Measurements from ENCODE around the gene UBE2O.

Gene UBE2O

DNA sequence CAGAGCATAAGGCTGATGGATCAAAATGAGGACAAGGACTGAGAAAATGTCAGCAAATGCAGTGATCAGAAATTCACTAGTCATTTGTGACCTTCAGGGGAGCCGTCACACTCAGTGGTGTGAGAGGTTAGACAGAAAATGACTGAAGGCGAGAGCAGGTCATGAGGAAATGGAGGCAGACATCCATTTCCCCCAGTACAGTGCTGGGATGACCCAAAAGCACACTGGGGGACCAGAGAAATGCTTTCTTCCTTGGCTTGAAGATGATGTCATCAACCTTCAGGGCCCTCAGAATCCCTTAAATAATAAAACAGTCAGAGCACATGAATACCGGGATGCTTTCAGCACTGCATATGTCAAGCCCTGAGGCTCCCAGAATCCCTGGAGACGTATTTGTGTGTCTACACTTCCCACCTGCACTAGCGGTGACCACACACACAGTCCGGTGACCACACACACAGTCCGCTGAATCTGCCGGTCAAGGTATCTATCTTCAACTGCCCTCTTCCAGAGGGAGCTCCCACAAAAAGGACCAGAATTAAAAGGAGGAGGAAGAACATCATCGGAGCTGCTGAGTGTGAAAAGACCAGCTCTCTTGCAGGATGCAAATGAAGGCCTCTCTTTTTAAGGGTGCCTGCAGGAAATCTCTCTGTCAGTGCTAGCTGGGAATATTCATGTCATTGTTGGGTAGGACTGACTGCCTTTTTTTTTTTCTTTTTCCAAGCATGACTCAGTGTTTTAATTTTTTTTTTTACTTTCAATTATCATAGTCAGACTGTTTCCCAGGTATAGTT is 8.2 kb downstream of the UBE2O start (continued):
- TF ChIP-seq, protein P1, sequence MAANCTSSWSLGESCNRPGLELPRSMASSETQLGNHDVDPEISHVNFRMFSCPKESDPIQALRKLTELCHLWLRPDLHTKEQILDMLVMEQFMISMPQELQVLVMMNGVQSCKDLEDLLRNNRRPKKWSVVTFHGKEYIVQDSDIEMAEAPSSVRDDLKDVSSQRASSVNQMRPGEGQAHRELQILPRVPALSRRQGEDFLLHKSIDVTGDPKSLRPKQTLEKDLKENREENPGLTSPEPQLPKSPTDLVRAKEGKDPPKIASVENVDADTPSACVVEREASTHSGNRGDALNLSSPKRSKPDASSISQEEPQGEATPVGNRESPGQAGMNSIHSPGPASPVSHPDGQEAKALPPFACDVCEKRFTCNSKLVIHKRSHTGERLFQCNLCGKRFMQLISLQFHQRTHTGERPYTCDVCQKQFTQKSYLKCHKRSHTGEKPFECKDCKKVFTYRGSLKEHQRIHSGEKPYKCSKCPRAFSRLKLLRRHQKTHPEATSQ (tag by site-specific recombination; IDR thresholded peaks at IDR 0.05): no peak
- TF ChIP-seq, protein P2, sequence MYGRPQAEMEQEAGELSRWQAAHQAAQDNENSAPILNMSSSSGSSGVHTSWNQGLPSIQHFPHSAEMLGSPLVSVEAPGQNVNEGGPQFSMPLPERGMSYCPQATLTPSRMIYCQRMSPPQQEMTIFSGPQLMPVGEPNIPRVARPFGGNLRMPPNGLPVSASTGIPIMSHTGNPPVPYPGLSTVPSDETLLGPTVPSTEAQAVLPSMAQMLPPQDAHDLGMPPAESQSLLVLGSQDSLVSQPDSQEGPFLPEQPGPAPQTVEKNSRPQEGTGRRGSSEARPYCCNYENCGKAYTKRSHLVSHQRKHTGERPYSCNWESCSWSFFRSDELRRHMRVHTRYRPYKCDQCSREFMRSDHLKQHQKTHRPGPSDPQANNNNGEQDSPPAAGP (tag by site-specific recombination; IDR thresholded peaks at IDR 0.05): 0 out of 2 replicates have a peak, but pooled peaks have one; percentile 20
- TF ChIP-seq, protein P3, sequence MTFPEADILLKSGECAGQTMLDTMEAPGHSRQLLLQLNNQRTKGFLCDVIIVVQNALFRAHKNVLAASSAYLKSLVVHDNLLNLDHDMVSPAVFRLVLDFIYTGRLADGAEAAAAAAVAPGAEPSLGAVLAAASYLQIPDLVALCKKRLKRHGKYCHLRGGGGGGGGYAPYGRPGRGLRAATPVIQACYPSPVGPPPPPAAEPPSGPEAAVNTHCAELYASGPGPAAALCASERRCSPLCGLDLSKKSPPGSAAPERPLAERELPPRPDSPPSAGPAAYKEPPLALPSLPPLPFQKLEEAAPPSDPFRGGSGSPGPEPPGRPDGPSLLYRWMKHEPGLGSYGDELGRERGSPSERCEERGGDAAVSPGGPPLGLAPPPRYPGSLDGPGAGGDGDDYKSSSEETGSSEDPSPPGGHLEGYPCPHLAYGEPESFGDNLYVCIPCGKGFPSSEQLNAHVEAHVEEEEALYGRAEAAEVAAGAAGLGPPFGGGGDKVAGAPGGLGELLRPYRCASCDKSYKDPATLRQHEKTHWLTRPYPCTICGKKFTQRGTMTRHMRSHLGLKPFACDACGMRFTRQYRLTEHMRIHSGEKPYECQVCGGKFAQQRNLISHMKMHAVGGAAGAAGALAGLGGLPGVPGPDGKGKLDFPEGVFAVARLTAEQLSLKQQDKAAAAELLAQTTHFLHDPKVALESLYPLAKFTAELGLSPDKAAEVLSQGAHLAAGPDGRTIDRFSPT (tag by site-specific recombination; IDR thresholded peaks at IDR 0.05): no peak
- TF ChIP-seq SETDB1 (IDR thresholded peaks at IDR 0.05; ENCODE audit: insufficient read length, low read length): no peak
- no peak for TF ChIP-seq ZNF776 (tag by site-specific recombination; IDR thresholded peaks at IDR 0.05; ENCODE audit: borderline replicate concordance)
- TF ChIP-seq ZNF510 (tag by site-specific recombination; IDR thresholded peaks at IDR 0.05; ENCODE audit: insufficient replicate concordance): no peak
- TF ChIP-seq ZNF529 (tag by site-specific recombination; IDR thresholded peaks at IDR 0.05; ENCODE audit: insufficient replicate concordance): no peak
- TF ChIP-seq ZNF837 (tag by site-specific recombination; IDR thresholded peaks at IDR 0.05): no peak
- no peak for TF ChIP-seq ZNF610 (tag by site-specific recombination; IDR thresholded peaks at IDR 0.05; ENCODE audit: borderline replicate concordance)
- 0 out of 2 replicates have a peak, but pooled peaks have one; percentile 54 for TF ChIP-seq ZEB2 (tag by site-specific recombination; IDR thresholded peaks at IDR 0.05)
- TF ChIP-seq, protein P4, sequence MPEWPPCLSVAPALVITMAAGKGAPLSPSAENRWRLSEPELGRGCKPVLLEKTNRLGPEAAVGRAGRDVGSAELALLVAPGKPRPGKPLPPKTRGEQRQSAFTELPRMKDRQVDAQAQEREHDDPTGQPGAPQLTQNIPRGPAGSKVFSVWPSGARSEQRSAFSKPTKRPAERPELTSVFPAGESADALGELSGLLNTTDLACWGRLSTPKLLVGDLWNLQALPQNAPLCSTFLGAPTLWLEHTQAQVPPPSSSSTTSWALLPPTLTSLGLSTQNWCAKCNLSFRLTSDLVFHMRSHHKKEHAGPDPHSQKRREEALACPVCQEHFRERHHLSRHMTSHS (tag by site-specific recombination; IDR thresholded peaks at IDR 0.05): no peak
- 0 out of 2 replicates have a peak, but pooled peaks have one; percentile 19 for TF ChIP-seq ZBTB17 (tag by site-specific recombination; IDR thresholded peaks at IDR 0.05)
- TF ChIP-seq ZNF558 (tag by site-specific recombination; IDR thresholded peaks at IDR 0.05): no peak
- TF ChIP-seq ZNF174 (tag by site-specific recombination; IDR thresholded peaks at IDR 0.05): no peak
- TF ChIP-seq ZNF37A (tag by site-specific recombination; IDR thresholded peaks at IDR 0.05): no peak
- no peak for TF ChIP-seq OVOL3 (tag by site-specific recombination; IDR thresholded peaks at IDR 0.05)
- no peak for TF ChIP-seq ZNF530 (tag by site-specific recombination; IDR thresholded peaks at IDR 0.05; ENCODE audit: low read depth)
- TF ChIP-seq, protein P5, sequence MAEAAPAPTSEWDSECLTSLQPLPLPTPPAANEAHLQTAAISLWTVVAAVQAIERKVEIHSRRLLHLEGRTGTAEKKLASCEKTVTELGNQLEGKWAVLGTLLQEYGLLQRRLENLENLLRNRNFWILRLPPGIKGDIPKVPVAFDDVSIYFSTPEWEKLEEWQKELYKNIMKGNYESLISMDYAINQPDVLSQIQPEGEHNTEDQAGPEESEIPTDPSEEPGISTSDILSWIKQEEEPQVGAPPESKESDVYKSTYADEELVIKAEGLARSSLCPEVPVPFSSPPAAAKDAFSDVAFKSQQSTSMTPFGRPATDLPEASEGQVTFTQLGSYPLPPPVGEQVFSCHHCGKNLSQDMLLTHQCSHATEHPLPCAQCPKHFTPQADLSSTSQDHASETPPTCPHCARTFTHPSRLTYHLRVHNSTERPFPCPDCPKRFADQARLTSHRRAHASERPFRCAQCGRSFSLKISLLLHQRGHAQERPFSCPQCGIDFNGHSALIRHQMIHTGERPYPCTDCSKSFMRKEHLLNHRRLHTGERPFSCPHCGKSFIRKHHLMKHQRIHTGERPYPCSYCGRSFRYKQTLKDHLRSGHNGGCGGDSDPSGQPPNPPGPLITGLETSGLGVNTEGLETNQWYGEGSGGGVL (tag by site-specific recombination; IDR thresholded peaks at IDR 0.05): no peak
- no peak for TF ChIP-seq ZNF214 (tag by site-specific recombination; IDR thresholded peaks at IDR 0.05; ENCODE audit: borderline replicate concordance)
- no peak for TF ChIP-seq ZNF350 (tag by site-specific recombination; IDR thresholded peaks at IDR 0.05)
- TF ChIP-seq KLF9 (tag by site-specific recombination; IDR thresholded peaks at IDR 0.05; ENCODE audit: low read depth): 0 out of 2 replicates have a peak, but pooled peaks have one; percentile 6
- TF ChIP-seq ZNF211 (tag by site-specific recombination; IDR thresholded peaks at IDR 0.05; ENCODE audit: low read depth): no peak
- TF ChIP-seq, protein P6, sequence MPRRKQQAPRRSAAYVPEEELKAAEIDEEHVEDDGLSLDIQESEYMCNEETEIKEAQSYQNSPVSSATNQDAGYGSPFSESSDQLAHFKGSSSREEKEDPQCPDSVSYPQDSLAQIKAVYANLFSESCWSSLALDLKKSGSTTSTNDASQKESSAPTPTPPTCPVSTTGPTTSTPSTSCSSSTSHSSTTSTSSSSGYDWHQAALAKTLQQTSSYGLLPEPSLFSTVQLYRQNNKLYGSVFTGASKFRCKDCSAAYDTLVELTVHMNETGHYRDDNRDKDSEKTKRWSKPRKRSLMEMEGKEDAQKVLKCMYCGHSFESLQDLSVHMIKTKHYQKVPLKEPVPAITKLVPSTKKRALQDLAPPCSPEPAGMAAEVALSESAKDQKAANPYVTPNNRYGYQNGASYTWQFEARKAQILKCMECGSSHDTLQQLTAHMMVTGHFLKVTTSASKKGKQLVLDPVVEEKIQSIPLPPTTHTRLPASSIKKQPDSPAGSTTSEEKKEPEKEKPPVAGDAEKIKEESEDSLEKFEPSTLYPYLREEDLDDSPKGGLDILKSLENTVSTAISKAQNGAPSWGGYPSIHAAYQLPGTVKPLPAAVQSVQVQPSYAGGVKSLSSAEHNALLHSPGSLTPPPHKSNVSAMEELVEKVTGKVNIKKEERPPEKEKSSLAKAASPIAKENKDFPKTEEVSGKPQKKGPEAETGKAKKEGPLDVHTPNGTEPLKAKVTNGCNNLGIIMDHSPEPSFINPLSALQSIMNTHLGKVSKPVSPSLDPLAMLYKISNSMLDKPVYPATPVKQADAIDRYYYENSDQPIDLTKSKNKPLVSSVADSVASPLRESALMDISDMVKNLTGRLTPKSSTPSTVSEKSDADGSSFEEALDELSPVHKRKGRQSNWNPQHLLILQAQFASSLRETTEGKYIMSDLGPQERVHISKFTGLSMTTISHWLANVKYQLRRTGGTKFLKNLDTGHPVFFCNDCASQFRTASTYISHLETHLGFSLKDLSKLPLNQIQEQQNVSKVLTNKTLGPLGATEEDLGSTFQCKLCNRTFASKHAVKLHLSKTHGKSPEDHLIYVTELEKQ (tag by site-specific recombination; IDR thresholded peaks at IDR 0.05; ENCODE audit: borderline replicate concordance): peak; percentile 21; the same call in 1 of the 2 replicates
- TF ChIP-seq, protein P7, sequence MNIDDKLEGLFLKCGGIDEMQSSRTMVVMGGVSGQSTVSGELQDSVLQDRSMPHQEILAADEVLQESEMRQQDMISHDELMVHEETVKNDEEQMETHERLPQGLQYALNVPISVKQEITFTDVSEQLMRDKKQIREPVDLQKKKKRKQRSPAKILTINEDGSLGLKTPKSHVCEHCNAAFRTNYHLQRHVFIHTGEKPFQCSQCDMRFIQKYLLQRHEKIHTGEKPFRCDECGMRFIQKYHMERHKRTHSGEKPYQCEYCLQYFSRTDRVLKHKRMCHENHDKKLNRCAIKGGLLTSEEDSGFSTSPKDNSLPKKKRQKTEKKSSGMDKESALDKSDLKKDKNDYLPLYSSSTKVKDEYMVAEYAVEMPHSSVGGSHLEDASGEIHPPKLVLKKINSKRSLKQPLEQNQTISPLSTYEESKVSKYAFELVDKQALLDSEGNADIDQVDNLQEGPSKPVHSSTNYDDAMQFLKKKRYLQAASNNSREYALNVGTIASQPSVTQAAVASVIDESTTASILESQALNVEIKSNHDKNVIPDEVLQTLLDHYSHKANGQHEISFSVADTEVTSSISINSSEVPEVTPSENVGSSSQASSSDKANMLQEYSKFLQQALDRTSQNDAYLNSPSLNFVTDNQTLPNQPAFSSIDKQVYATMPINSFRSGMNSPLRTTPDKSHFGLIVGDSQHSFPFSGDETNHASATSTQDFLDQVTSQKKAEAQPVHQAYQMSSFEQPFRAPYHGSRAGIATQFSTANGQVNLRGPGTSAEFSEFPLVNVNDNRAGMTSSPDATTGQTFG (tag by site-specific recombination; IDR thresholded peaks at IDR 0.05; ENCODE audit: borderline replicate concordance): no peak
- TF ChIP-seq YY1 (tag by site-specific recombination; IDR thresholded peaks at IDR 0.05): no peak
